Activated naive CD8-positive, alpha-beta T cell (primary cell): ENCODE measurements around the gene RARA.
A peak's percentile ranks its signal among the peaks of the same experiment; 100 is the strongest.

Experiments used
- H3K27ac Mint-ChIP-seq: one replicate; pipeline ENCODE4 v1.8.0; 2021; ENCODE audit warnings: mixed read lengths
- H3K27me3 Mint-ChIP-seq: one replicate; pipeline ENCODE4 v1.8.0; 2021; ENCODE audit warnings: mixed read lengths
- H3K36me3 Mint-ChIP-seq: one replicate; pipeline ENCODE4 v1.8.0; 2021; ENCODE audit warnings: mixed read lengths
- H3K4me1 Mint-ChIP-seq: one replicate; pipeline ENCODE4 v1.8.0; 2021; ENCODE audit warnings: low read depth, mixed read lengths
- H3K4me3 Mint-ChIP-seq: one replicate; pipeline ENCODE4 v1.8.0; 2021; ENCODE audit warnings: mild to moderate bottlenecking, mixed read lengths
- H3K9me3 Mint-ChIP-seq: one replicate; pipeline ENCODE4 v1.8.0; 2021; ENCODE audit warnings: low read depth, mixed read lengths

The RARA gene

GRCh38 chr17:40340880-40341807, 32.2 kb downstream of the RARA start:
- Mint-ChIP-seq H3K27ac (peak overlapping the region; percentile 81), H3K4me1 (peaks cover 77% of the 10 kb centered on the region), H3K9me3 (no peaks in the 10 kb centered on the region)

DNA sequence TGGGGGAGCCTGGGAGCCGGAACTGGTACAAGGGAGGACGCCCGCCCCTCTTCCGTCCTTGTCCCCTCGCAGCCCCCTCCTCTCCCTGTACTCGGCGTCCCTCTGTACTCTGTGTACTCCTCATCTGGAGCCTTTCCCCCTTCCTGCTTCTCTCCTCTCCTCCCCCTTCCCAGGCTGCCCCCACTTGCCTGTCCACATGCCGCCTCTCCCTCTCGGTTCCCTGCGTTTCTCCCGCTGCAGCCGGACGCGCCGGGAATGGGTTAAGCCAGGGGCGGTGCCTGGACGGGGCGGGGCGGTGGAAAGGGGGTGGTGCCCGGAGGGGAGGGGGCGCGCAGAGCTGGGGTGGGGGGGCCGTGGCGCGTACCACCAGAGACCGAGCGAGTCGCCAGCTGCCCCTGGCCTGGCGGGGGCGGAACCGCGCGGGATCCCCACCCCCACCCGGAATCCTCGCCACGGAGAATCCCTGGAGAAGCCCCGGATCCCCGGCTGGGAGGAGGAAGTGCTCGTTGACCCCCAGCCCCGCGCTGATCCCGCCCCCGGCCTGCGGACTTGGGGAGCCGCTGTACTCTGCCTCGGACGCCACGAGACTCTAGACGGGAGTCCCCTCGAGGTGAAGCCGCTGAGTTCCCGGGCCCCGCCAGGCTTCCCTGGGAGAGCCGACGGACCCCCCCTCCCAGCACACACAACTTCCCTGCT, 33.0 kb downstream of the RARA start:
- Mint-ChIP-seq H3K9me3 (no peaks in the 10 kb centered on the region), H3K4me3 (peak overlapping the region; percentile 52), H3K4me1 (peaks cover 80% of the 10 kb centered on the region), H3K27me3 (no peaks in the 10 kb centered on the region), H3K36me3 (peaks cover 5% of the 10 kb centered on the region), H3K27ac (no peak overlapping the region)

More at GRCh38 chr17:40340880-40341807, 32.2 kb downstream of the RARA start:
- Mint-ChIP-seq H3K36me3 (peaks cover 5% of the 10 kb centered on the region), H3K4me3 (peak overlapping the region; percentile 83), H3K27me3 (no peaks in the 10 kb centered on the region)

- Mint-ChIP-seq H3K4me1 (peaks cover 79% of the 10 kb centered on the region), H3K36me3 (peaks cover 5% of the 10 kb centered on the region), H3K27me3 (no peaks in the 10 kb centered on the region), H3K9me3 (no peaks in the 10 kb centered on the region), H3K4me3 (peak overlapping the region; percentile 79), H3K27ac (peak overlapping the region; percentile 54)
Measured at GRCh38 chr17:40342504-40343218, 33.7 kb downstream of the RARA start.

- Mint-ChIP-seq H3K4me3 (peak overlapping the region; percentile 79), H3K27ac (peak overlapping the region; percentile 54), H3K36me3 (peaks cover 5% of the 10 kb centered on the region), H3K4me1 (peaks cover 77% of the 10 kb centered on the region), H3K9me3 (no peaks in the 10 kb centered on the region), H3K27me3 (no peaks in the 10 kb centered on the region)
Measured at GRCh38 chr17:40343219-40344119, 34.5 kb downstream of the RARA start.

DNA sequence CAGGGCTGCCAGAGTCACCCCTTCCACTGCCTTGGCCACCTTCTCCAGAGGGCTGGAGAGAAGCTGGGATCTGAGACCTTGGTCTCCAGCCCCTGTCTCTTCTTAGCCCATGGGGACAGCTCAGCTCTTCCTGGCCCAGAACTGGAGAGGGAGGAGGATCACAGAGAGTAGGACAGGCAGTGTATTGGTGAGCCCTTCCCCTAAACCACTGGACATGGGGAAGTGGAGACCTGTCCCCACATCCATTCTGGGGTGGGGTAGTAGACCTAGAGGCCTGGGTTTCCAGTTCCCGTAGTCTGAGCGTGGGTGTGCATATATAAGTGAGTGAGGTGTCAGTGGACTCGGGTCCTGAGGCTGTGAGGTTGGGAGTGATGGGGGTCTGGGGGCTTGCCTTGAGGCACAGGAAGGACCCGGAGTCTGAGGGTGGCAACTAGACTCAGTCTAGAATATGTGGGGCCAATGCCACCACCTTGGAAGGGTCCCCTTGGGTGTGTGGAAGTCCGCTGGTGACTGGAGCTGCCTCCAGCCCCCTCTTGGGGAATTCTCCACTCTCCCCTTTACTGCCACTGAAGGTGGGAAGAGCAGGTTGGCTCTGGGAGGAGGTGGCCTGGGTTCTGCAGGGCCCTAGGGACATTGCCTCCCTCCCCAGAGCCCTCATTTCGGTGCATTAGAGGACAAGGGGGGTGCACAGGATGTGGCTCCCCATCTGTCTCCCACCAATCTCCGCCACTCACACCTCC, 35.6 kb downstream of the RARA start:
- Mint-ChIP-seq H3K27me3 (no peaks in the 10 kb centered on the region), H3K4me1 (peaks cover 78% of the 10 kb centered on the region), H3K4me3 (peak overlapping the region; percentile 78)

DNA sequence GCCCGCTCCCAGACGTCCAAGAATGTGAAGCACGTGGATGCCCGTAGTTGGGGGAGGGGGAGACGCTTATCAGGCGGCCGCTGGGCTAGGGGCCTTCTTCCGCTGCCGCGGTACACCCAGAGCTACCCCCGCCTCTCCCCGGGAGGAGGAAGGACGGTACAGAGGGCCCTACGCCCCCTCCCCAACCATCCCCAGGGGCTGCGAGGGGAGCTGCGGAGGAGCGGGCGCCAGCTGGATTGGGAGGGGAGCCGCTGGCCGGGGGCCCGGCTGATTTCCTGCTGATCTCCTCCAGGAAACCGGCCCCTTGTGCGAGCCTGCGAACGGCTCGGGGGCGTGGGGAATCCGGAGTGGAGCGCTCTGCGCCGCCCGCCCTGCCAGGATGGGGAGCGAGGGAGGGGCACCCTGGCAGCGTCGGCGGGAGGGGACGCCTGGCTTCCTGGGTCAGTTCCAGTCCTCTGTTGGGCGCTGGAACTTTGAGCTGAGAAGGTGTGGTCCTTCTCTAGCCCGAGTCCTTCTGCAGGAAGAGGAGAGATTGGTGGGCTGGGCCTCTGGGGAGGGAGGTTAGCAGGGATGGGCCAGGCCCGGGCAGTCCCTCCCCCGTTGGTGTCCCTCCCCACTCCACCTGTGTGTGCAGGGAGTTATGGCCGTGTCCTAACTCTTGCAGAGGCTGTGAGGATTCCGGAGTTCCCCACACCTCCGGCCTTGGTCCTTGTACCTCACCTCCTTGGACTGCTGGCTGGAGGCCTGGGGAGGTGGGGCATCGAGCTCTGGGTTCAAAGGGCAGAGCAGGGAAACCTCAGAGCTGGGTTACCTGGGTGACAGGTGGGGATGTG, 36.4 kb downstream of the RARA start:
- peak overlapping the region; percentile 78 for H3K4me3 Mint-ChIP-seq
- H3K27ac Mint-ChIP-seq, result peak overlapping the region; percentile 74
- no peaks in the 10 kb centered on the region for H3K9me3 Mint-ChIP-seq
- H3K27me3 Mint-ChIP-seq, result no peaks in the 10 kb centered on the region
- H3K4me1 Mint-ChIP-seq, result peaks cover 76% of the 10 kb centered on the region
- H3K36me3 Mint-ChIP-seq, result peaks cover 2% of the 10 kb centered on the region

More for the DNA sequence above, 35.6 kb downstream of the RARA start:
- Mint-ChIP-seq H3K36me3 (peaks cover 5% of the 10 kb centered on the region), H3K27ac (peak overlapping the region; percentile 74), H3K9me3 (no peaks in the 10 kb centered on the region)

DNA sequence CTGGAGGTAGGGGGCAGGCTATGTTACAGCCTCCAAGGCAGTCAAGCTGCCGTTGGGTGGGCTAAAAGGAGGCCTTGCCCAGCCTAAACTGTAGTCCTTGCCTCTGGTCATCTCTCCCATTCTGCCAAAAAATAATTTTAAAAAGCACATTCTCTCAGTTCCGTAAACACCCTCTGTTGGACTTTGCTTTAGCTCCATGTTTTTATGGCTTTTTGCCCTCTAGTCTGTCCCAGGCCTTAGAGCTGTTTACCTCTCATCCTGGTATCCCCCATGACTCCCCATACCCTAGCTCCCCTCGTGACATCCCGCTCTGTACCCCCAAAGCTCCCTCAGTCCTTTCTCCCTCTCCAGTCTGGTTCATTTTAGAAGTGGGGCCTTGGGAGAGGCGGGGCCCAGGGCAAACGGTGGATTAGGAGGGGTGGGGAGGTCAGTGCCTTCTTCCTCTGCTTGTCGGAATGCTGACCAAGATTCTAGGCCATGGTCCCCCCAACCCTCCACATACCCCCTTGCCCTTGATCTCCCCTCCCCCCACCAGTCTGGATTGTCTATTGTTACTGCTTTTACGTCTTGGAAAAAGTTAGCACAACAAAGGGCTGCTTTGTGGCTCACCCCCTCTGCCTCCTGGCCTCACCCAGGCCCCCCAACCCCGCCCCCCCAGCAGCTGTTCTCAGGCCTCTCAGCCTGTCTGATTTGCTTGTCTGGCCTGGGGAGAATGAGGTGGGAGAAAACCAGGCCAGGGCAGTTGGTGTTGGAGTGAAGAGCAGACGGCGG, 37.2 kb downstream of the RARA start:
- Mint-ChIP-seq H3K27ac (peak overlapping the region; percentile 64), H3K36me3 (no peaks in the 10 kb centered on the region), H3K4me3 (peak overlapping the region; percentile 67)

DNA sequence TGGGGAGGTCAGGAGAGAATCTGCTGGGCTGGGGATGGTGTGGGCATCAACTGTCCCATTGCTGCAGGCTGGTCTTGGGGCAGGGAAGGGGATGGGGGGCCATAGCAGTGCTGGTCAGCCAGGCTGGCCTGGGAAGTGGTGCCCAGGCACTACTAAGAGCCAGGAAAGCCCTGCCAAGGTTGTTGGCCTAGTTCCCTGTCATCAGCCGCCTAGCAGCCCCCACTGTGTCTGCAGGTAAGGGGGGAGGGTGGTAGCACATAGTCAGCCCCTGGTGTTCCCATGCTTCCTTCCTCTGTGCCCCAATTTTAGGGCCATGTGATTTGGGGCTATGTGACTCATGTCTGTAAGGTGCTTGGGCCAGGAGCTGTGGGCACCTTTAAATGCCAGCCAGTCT, 37.8 kb downstream of the RARA start:
- H3K4me3 Mint-ChIP-seq, result peak overlapping the region; percentile 42
- peaks cover 69% of the 10 kb centered on the region for H3K4me1 Mint-ChIP-seq
- H3K9me3 Mint-ChIP-seq, result no peaks in the 10 kb centered on the region
- no peaks in the 10 kb centered on the region for H3K36me3 Mint-ChIP-seq
- H3K27ac Mint-ChIP-seq, result peak overlapping the region; percentile 41
- no peaks in the 10 kb centered on the region for H3K27me3 Mint-ChIP-seq

More for the DNA sequence above, 37.2 kb downstream of the RARA start:
- Mint-ChIP-seq H3K4me1 (peaks cover 68% of the 10 kb centered on the region), H3K27me3 (no peaks in the 10 kb centered on the region), H3K9me3 (no peaks in the 10 kb centered on the region)

DNA sequence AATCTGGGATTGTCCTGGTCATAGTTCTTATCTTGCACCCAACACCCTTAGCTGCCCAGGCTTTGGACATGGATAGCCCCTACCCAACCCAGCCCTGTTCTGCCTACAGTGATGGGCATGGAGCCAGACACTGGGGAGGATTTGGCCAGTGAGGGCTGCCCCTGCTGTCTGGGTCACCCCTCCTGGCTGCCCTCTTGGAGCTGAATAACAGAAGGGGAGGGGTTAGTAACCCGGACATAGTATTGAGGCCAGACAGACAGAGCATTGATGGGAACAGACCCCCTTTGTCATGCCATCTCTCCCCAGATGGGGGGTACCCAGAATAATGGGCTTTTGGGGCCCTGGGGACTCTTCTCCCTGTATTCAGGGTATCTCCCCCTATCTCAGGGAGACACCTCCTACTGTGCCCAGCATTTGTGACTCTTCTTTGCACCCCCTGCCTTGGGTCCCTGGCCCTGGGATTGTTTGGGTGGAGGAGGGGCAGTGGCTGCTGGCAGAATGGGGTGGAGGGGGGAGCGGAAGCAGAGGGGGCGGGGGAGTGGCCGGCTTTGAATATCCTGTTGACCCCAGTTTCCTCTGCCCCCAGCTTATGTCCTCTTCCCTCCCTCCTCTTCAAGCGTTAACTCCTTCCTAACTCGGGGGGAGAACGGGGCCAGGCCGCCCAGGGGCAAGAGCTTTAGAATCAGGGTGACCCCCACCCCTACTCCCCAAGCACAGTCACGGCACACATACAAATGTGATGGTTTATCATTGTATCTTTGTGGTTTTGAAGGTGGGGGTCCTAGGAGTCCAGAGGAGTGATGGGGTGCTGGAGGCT, 38.5 kb downstream of the RARA start:
- peak overlapping the region; percentile 27 for H3K4me3 Mint-ChIP-seq
- no peaks in the 10 kb centered on the region for H3K9me3 Mint-ChIP-seq
- H3K36me3 Mint-ChIP-seq, result peaks cover 4% of the 10 kb centered on the region
- peaks cover 74% of the 10 kb centered on the region for H3K4me1 Mint-ChIP-seq
- H3K27ac Mint-ChIP-seq, result peak overlapping the region; percentile 41
- no peaks in the 10 kb centered on the region for H3K27me3 Mint-ChIP-seq

DNA sequence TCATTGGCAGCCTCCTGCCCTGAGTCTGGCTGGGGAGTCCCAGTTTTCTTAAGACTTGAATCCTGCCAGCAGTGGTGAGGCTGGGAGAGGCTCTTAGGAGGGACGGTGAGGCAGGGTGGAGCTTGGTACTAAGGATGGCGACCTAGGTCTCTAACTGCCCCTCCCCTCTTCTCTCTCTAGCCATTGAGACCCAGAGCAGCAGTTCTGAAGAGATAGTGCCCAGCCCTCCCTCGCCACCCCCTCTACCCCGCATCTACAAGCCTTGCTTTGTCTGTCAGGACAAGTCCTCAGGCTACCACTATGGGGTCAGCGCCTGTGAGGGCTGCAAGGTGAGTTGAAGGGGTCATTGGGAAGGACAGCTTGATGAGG, 39.1 kb downstream of the RARA start:
- no peaks in the 10 kb centered on the region for H3K27me3 Mint-ChIP-seq
- peaks cover 5% of the 10 kb centered on the region for H3K36me3 Mint-ChIP-seq
- no peaks in the 10 kb centered on the region for H3K9me3 Mint-ChIP-seq
- peak overlapping the region; percentile 22 for H3K27ac Mint-ChIP-seq
- peak overlapping the region; percentile 27 for H3K4me3 Mint-ChIP-seq
- peaks cover 74% of the 10 kb centered on the region for H3K4me1 Mint-ChIP-seq

GRCh38 chr17:40348562-40349476, 39.8 kb downstream of the RARA start:
- Mint-ChIP-seq H3K27ac (peak overlapping the region; percentile 61), H3K4me3 (no peak overlapping the region), H3K36me3 (peaks cover 5% of the 10 kb centered on the region), H3K27me3 (no peaks in the 10 kb centered on the region), H3K4me1 (peaks cover 68% of the 10 kb centered on the region), H3K9me3 (no peaks in the 10 kb centered on the region)
